MG63 (cell line): Measurements from ENCODE around the gene POLR1G. TPM values are rescaled to one million over a fixed set of nuclear protein-coding genes. Genes with fewer than 3 reads are reported as not detected.
A peak's percentile ranks its signal among the peaks of the same experiment; 100 is the strongest.

Source experiments
- DNase-seq: peaks from one replicate; pipeline ENCODE4 v3.0.0-alpha.2; 2020
- H3K27me3 ChIP-seq: fragments of 250-450 bp; sonication (Bioruptor Pico); 2 replicates; pipeline ENCODE4 v1.5.1; 2020; ENCODE audit warnings: mild to moderate bottlenecking, moderate library complexity
- H3K36me3 ChIP-seq: fragments of 250-450 bp; sonication (Bioruptor Pico); 2 replicates; pipeline ENCODE4 v1.5.1; 2020; ENCODE audit warnings: mild to moderate bottlenecking, moderate library complexity
- H3K4me3 ChIP-seq: fragments of 250-450 bp; sonication (Bioruptor Pico); 2 replicates; pipeline ENCODE4 v1.5.1; 2020; ENCODE audit warnings: mild to moderate bottlenecking, moderate library complexity
- H3K9me3 ChIP-seq: fragments of 250-450 bp; sonication (Bioruptor Pico); 2 replicates; pipeline ENCODE4 v1.5.1; 2020; ENCODE audit warnings: mild to moderate bottlenecking, moderate library complexity
- total RNA-seq: library from RNA; depleted of rRNA; stranded (reverse); fragments of >200 nt; shearing (Covaris generic); gene quantifications from 2 replicates; pipeline ENCODE4 v1.2.3, GENCODE V29; 2014; ENCODE audit warnings: low replicate concordance; rRNA removed

The POLR1G gene
- total RNA-seq, 1 experiment from 2014 or later = 44.0 TPM

GRCh38 chr19:45448887-45449299 is 42.4 kb downstream of the POLR1G start:
- DNase-seq = no peak
- no peaks in the 10 kb centered on the region for H3K36me3 ChIP-seq
- H3K9me3 ChIP-seq = no peaks in the 10 kb centered on the region
- H3K27me3 ChIP-seq = no peaks in the 10 kb centered on the region
- H3K4me3 ChIP-seq = no peak overlapping the region

GRCh38 chr19:45450012-45450333 is 43.5 kb downstream of the POLR1G start:
- peak overlapping the region; percentile 70 for H3K4me3 ChIP-seq
- H3K27me3 ChIP-seq = no peaks in the 10 kb centered on the region
- H3K36me3 ChIP-seq = no peaks in the 10 kb centered on the region
- DNase-seq = no peak
- no peaks in the 10 kb centered on the region for H3K9me3 ChIP-seq

GRCh38 chr19:45451131-45451849 is 44.8 kb downstream of the POLR1G start:
- H3K36me3 ChIP-seq = no peaks in the 10 kb centered on the region
- DNase-seq = no peak
- H3K27me3 ChIP-seq = no peaks in the 10 kb centered on the region
- peak overlapping the region; percentile 70 for H3K4me3 ChIP-seq
- H3K9me3 ChIP-seq = no peaks in the 10 kb centered on the region

DNA sequence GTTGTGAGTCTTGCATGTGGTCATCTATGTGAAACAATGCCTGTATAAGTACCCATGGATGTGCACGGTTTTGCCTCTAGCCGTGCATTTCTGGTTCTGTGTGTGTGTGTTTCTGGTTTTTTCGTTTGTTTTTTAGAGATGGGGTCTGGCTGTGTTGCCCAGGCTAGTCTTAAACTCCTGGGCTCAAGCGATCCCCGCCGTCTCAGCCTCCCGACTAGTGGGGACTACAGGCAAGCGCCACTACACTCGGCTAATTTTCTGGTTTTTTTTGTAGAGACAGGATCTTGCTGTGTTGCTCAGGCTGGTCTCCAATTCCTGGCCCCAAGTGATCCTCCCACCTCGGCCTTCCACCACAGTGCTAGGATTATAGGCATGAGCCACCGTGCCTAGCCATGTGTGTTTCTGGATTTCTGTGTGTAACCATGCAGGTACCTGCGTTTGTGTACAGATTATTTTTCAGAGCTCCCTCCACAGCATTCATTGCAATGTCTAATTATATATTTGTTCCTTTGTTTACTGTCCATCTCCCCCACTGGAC is 45.5 kb downstream of the POLR1G start:
- Histone ChIP-seq H3K27me3 (no peaks in the 10 kb centered on the region), H3K9me3 (no peaks in the 10 kb centered on the region), H3K4me3 (no peak overlapping the region), H3K36me3 (no peaks in the 10 kb centered on the region)
- DNase-seq = no peak

GRCh38 chr19:45455707-45456499 is 49.5 kb downstream of the POLR1G start:
- peak; percentile 99 for DNase-seq
- H3K36me3 ChIP-seq = no peaks in the 10 kb centered on the region
- H3K4me3 ChIP-seq = no peak overlapping the region; the same call in 1 of the 2 replicates
- no peaks in the 10 kb centered on the region for H3K9me3 ChIP-seq
- no peaks in the 10 kb centered on the region for H3K27me3 ChIP-seq

- no peaks in the 10 kb centered on the region for H3K9me3 ChIP-seq
- H3K36me3 ChIP-seq = no peaks in the 10 kb centered on the region
- no peak overlapping the region for H3K4me3 ChIP-seq
- no peak for DNase-seq
- H3K27me3 ChIP-seq = no peaks in the 10 kb centered on the region
Observed at GRCh38 chr19:45456500-45456815, 50.0 kb downstream of the POLR1G start.

- no peaks in the 10 kb centered on the region for H3K9me3 ChIP-seq
- DNase-seq = no peak
- no peaks in the 10 kb centered on the region for H3K36me3 ChIP-seq
- H3K4me3 ChIP-seq = no peak overlapping the region
- H3K27me3 ChIP-seq = no peaks in the 10 kb centered on the region
Observed at GRCh38 chr19:45457776-45458175, 51.3 kb downstream of the POLR1G start.

Other genes starting within 250 kb of the POLR1G start
- 0.91 TPM in 1 of 2 replicates, not detected in the other for gene NKPD1, start 245.7 kb upstream of the POLR1G start, total RNA-seq
- 9.5 and 28.6 TPM in 2 replicates for gene TRAPPC6A, start 228.4 kb upstream of the POLR1G start, total RNA-seq
- 1.9 and 22.6 TPM in 2 replicates for gene BLOC1S3, start 227.9 kb upstream of the POLR1G start, total RNA-seq
- not detected in 2 replicates for gene EXOC3L2, start 161.2 kb upstream of the POLR1G start, total RNA-seq
- gene MARK4, start 155.4 kb upstream of the POLR1G start, total RNA-seq = 10.1 and 12.0 TPM in 2 replicates
- not detected in 2 replicates for gene CKM, start 83.8 kb upstream of the POLR1G start, total RNA-seq
- not detected in 2 replicates for gene KLC3, start 65.9 kb upstream of the POLR1G start, total RNA-seq
- gene ERCC2, start 36.1 kb upstream of the POLR1G start, total RNA-seq = 53.5 and 71.9 TPM in 2 replicates
- gene PPP1R13L, start 1.6 kb upstream of the POLR1G start, total RNA-seq = 5.5 and 7.3 TPM in 2 replicates
- 118 and 167 TPM in 2 replicates for gene ERCC1, start 17.3 kb downstream of the POLR1G start, total RNA-seq
- gene FOSB, start 61.4 kb downstream of the POLR1G start, total RNA-seq = 0.33 TPM in 1 of 2 replicates, not detected in the other
- gene RTN2, start 90.4 kb downstream of the POLR1G start, total RNA-seq = 4.9 and 6.1 TPM in 2 replicates
- gene PPM1N, start 91.8 kb downstream of the POLR1G start, total RNA-seq = 6.6 TPM in 1 of 2 replicates, not detected in the other
- 129 and 196 TPM in 2 replicates for gene VASP, start 100.8 kb downstream of the POLR1G start, total RNA-seq
- gene OPA3, start 178.2 kb downstream of the POLR1G start, total RNA-seq = 21.2 and 28.7 TPM in 2 replicates
- gene GPR4, start 195.6 kb downstream of the POLR1G start, total RNA-seq = not detected in 2 replicates
- 10.9 and 22.0 TPM in 2 replicates for gene EML2, start 232.8 kb downstream of the POLR1G start, total RNA-seq